ENCODE measurements around the gene SMCR8. TPM values are rescaled to one million over a fixed set of nuclear protein-coding genes. Genes with fewer than 3 reads are reported as not detected.
"Not testable (repeated sequence)": the region's sequence is repeated elsewhere in the genome, so short reads cannot be mapped to it uniquely, and the experiment has no call there.

SMCR8 gene, protein sequence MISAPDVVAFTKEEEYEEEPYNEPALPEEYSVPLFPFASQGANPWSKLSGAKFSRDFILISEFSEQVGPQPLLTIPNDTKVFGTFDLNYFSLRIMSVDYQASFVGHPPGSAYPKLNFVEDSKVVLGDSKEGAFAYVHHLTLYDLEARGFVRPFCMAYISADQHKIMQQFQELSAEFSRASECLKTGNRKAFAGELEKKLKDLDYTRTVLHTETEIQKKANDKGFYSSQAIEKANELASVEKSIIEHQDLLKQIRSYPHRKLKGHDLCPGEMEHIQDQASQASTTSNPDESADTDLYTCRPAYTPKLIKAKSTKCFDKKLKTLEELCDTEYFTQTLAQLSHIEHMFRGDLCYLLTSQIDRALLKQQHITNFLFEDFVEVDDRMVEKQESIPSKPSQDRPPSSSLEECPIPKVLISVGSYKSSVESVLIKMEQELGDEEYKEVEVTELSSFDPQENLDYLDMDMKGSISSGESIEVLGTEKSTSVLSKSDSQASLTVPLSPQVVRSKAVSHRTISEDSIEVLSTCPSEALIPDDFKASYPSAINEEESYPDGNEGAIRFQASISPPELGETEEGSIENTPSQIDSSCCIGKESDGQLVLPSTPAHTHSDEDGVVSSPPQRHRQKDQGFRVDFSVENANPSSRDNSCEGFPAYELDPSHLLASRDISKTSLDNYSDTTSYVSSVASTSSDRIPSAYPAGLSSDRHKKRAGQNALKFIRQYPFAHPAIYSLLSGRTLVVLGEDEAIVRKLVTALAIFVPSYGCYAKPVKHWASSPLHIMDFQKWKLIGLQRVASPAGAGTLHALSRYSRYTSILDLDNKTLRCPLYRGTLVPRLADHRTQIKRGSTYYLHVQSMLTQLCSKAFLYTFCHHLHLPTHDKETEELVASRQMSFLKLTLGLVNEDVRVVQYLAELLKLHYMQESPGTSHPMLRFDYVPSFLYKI
- polyA plus RNA-seq (ENCODE audit: insufficient read length): 7.6 TPM

DNA sequence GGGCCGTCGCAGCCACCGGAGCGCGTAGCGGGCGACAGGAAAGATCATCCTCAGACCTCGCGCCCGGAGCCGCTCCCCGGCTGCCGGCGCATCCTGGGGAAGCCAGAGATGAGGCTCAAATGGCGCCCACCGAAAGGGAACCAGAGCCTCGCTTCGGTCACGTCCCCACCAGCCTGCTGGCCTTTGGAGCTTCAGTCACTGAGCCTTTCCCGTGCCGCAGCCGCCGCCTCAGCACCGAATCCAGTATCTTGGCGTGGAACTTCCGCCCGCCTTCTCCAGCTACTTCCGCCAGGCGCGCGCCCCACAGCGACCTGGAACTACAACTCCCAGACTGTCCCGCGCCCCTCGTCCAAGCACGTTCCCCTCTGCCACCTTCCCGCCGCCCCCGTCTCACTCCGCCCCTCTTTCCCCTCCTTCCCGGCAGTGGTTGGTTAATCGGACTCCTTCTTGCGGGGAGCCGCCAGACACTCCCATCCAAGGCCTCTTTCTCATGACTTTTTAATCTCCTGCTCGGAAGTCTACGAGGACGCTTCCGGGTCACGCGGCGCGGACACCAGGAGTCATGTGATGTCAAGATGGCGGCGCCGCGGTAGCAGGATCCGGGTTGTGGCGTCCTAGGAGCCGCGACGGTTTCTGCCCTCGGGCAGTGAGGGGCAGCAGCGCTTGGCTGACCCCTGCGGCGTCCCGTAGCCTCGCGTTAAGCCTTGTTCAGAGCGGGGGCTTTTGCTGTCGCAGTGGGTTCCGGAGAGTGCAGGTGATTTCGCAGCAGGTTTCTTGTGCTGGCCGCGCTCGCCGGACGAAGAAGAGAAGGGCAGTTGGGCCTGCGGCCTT is at the start of gene SMCR8, which contains the start of gene TOP3A:
Gene SMCR8 (plus strand): TSS at position 563 of the 831 bp plus-strand sequence. CDS start 497 bp downstream, outside the sequence.
Gene TOP3A (minus strand): TSS at position 264 of the 831 bp plus-strand sequence. CDS start 216 bp downstream, at position 48.
- peak; percentile 96 for DNase-seq (ENCODE audit: low read depth)

DNA sequence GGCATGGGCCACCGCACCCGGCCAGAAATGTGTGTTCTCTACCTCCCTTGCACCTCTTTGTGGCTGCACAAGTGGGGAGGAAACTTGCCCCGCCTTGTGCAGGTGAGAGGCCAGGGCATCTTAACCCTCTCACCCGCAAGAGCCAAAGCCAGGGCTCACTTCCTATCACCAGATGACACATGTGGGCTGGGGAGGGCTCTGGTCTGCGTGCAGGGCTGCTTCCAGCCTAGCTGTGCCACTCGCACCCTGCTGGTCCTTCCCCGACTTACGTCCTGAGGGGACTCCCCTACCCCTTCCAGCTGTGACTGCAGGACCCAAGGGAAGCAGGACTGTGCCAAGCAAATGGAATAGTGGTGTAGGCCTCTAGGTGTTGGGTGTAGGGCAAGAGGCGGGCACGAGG is 47.7 kb upstream of the SMCR8 start:
- no peak for DNase-seq (ENCODE audit: low read depth)

DNA sequence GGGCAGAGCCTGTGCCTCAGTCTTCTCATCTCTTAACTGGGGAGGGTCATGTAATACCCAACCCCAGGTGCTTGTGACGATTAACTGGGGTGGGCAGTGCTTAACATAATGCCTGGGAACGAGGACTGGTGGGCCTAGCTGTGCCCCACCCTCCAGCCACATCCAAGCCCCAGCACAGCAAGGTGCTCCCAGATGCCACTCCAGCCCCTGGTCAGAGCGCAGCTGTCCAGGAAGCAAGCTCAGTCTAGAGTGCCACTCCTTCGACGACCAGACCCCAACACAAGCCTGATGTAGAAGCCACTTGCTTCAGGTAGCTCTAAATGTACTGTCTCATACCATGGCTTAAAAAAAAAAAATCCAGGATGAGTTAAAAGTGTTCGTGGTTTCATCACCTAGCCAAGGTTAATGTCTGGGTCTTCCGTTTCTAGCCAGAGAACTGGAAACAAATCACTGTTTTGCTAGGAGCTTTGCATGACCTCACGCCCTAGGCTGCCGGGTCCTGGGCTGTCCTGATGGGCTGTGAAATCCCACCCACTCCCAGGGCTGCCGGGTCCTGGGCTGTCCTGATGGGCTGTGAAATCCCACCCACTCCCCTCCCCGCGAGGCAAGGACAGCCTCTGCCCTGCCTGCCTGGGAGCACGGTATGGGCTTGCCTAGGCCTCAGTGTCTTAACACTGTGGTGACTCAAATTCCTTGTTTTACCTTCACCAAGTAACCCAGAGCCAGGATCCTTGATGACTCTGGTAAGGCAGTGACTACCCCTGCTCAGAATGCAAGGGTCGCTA is 47.0 kb upstream of the SMCR8 start:
- no peak for DNase-seq (ENCODE audit: low read depth)

DNA sequence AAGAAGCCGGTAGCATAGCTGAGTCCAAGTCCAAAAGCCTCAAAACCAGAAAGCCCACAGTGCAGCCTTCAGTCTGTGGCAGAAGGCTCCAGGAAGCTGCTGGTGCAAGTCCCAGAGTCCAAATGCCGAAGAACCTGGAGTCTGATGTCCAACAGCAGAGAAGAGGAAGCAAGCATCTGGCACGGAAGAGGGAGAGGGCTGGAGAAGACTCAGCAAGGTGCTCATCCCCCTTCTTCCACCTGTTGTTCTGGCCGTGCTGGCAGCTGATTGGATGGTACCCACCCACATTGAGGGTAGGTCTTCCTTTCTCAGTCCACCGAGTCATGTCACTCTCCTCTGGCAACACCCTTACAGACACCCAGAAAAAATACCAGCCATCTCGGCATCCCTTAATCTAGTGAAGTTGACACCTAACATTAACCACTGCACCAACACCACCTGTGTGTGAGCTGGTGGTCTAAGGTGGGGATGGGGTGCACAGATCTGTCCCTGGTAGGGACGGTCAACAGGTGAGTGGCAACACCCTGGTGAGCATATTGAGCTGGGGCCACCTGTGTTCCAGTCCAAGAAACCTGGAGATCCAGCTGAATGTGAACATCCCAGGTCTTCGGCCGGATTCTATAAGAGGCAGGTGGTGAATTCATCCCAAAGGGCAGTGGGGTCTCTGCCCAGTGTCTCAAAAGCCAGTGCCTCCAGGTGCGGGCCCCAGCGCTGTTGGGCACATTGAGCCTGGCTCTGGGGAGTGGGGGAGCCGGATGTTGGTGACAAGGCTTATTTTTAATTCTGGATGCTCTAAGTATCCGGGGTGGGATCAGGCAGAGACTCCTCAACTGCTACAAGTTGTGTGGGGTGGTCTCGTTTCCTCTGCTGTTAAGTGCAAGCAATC is 44.8 kb upstream of the SMCR8 start:
- DNase-seq (ENCODE audit: low read depth): no peak

DNA sequence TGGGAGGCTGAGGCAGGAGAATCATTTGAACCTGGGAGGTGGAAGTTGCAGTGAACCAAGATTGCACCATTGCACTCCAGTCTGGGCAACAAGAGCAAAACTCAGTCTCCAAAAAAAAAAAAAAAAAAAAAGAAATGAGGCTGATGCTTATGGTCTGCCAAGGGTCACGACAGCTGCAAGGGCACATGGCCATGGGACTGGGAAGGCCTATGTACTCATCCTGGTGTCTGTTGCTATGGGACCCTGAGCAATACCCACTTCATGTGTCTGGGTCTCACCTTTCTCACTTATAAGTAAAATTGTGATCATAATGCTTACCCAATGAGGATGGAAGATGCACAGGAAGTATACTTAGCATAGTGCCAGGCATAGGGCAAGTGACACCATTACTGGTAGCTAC is 38.0 kb upstream of the SMCR8 start:
- no peak for DNase-seq (ENCODE audit: low read depth)

DNA sequence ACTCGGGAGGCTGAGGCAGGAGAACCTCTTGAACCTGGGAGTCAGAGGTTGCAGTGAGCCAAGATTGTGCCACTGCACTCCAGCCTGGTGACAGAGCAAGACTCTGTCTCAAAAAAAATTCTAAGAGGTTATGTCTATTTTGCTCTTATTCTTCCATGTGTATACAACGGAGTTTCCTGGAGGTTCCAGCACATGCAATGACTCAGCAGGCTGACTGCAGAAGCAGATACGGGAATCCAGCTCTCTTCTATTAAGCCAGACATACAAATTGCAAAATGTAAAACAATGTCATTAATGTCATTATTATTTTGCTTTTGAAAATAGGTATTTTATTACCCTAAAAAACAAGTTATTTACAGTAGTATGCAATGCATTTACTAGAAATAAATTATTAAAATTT is 36.2 kb upstream of the SMCR8 start:
- no peak for DNase-seq (ENCODE audit: low read depth)

DNA sequence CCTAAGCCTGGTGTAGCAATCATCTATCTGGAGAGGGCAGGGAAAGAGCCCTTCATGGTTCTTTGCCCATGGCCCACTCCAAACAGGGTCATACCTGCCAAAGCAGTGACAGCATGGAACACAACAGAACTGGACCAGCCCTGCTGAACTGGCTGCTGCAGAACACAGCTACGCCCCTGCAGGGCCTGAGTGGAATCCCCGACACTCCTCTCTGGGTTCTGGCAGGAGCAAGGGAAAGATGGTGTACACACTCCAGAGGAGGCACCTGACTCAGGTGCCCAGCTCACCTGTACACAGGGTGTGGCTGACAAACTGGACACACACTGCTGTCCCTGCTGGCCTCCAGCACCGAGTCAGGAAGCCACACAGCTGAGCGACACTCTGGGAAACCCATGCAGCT is 34.8 kb upstream of the SMCR8 start:
- no peak for DNase-seq (ENCODE audit: low read depth)

DNA sequence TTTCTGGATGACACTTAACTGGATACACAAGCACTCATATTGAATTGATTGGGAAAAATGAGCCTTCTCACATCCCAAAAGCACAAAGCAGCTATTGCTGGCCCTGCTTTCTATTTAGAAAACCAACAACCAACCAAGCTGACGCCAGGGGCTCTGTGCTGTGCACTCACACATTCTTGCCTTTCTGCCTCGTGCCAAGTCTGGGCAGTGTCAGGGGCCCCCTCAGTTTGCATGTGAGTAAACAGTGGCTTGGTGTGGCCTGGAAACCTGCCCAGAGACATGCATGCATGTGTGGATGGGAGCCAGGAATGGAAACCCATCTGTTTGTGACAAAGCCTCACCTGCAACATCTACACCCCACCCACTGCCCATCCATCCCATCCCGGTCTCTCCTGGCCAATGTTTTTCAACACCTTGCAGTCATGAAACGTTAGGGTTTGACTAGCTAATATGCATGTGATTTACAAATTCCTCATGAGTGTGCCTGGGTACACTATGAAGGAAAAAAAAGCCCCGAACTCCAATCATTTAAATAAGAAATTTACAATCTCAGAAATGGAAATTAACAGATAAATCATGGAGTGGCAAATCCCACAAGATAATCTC is 34.2 kb upstream of the SMCR8 start:
- DNase-seq (ENCODE audit: low read depth): no peak

DNA sequence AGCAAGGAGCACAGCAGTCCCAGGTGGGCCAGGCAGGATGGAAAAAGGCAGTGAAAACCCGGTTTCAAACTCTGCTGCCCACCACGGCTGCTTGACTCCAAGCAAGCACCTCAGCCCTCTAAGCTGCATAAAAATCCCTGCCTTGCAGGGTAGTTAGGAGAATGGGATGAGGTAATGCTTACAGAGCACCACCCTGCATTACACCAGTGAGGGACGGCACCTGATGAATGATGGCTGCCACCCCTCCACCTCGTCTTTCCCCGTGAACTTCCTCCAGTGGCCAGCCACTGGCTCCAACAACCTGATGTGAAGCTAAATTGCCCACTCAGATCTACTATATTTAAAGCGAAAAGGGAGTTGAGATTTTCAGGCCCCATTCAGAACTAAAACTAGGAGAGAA is 33.3 kb upstream of the SMCR8 start:
- no peak for DNase-seq (ENCODE audit: low read depth)

DNA sequence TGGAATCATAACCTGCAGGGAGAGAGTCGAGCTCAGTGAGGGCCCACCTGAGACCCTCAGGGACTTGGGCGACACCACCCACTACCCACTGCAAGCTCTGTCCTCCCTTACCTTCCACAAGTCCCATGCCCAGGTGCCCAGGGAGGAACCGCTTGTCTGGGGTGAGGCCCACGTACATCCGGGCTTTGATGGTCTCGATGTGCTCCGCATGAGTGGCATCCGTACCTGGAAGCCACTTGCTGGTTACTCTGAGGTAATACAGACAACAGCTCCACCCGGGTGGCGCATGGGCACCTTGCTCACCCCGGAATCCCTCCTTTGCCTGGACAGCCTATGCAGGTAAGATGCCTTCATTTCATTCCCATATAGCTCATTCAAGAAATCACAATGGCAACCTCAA is 29.8 kb upstream of the SMCR8 start:
- DNase-seq (ENCODE audit: low read depth): no peak

DNA sequence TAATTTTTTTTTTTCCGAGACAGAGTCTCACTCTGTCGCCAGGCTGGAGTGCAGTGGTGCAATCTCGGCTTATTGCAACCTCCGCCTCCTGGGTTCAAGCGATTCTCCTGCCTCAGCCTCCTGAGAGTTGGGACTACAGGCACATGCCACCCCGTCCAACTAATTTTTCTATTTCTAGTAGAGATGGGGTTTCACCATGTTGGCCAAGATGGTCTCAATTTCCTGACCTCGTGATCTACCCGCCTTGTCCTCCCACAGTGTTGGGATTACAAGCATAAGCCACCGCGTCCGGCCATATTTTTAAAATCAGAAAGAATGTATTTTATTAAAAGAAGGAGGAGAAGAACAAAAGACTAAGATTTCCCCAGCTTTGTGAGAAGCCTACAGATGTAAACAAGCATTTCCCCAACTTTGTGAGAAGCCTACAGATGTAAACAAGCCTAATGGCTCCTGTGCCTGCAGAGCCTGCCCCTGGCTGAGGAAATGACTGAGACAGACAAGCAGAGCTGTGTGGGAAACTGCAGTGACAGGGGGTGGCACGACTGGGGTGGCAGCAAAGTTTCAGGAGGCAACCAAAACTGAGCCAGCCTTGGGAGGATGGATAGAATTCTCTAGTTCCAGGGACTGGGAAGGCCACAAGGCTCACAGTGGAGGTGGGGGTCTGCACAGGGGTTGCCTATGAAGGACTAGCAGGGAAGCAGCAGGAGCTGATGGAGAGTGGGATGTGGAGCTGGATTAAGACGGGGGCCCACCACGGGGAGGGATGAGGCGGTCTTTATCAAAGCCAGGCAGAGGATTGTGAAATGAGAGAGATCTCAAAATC is 23.2 kb upstream of the SMCR8 start:
- DNase-seq (ENCODE audit: low read depth): no peak

DNA sequence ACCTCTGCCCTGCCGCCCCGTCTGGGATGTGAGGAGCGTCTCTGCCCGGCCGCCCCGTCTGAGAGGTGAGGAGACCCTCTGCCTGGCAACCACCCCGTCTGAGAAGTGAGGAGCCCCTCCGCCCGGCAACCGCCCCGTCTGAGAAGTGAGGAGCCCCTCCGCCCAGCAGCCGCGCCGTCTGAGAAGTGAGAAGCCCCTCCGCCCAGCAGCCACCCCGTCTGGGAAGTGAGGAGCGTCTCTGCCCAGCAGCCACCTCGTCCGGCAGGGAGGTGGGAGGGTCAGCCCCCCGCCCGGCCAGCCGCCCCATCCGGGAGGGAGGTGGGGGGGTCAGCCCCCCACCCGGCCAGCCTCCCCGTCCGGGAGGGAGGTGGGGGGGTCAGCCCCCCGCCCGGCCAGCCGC is 17.0 kb upstream of the SMCR8 start:
- DNase-seq (ENCODE audit: low read depth): not testable (repeated sequence)

DNA sequence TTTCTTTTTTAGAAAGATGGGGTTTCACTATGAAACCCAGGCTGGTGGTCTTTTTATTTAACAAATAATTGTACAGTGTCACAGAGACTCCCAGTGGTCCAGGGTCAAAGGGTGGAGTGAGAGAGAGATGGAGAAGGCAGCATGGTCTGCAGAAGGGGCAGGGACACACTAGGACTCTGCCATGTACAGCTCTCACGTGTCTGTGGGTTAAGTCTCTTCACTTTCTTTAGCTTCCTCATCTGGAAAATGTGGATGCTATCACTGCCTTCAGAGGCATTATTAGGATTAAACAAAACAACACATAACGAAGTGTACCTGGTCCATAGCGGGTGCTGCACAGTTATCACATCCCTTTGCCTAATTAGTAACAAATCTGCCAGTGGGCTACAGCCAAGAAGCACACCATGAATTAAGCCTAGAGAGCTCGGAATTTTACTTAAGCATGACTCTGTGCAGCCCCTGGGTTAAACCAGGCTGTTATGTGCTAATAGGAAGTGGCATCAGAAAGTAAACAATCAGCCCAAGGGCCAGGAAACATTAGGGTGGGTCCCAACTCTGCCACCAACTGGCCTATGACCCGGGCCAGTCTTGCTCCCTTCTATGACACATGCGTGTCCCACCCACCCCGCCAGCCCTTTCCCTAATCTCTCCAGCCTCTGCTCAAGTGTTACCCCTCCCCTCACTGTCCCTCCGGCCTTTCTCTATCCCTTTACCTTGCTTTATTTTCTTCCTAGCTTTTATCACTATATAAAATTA is 14.2 kb upstream of the SMCR8 start:
- DNase-seq (ENCODE audit: low read depth): no peak

DNA sequence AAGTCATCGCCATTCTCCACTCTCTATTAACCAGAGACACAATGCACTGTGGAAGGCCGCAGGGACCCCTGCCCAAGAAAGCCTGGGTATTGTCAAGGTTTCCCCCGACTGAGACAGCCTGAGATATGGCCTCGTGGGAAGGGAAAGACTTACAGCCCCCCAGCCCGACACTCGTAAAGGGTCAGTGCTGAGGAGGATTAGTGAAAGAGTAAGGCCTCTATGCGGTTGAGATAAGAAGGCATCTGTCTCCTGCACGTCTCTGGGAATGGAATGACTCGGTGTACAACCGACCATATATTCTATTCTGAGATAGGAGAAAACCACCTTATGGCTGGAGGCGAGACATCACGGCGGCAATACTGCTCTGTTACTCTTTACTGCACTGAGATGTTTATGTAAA is 11.9 kb upstream of the SMCR8 start:
- DNase-seq (ENCODE audit: low read depth): not testable (repeated sequence)

DNA sequence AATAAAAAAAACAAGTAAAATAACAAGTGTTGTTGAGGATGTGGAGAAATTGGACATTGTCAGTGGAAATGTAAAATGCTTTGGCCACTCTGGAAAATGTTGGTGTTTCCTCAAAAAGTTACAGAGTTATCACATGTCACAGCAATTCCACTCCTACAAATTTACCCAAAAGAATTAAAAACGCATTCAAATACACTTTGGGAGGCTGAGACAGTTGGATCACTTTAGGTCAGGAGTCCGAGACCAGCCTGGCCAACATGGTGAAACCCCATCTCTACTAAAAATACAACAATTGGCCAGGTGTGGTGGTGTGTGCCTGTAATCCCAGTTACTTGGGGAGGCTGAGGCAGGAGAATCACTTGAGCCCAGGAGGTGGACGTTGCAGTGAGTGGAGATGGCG is 5.9 kb upstream of the SMCR8 start:
- no peak for DNase-seq (ENCODE audit: low read depth)

DNA sequence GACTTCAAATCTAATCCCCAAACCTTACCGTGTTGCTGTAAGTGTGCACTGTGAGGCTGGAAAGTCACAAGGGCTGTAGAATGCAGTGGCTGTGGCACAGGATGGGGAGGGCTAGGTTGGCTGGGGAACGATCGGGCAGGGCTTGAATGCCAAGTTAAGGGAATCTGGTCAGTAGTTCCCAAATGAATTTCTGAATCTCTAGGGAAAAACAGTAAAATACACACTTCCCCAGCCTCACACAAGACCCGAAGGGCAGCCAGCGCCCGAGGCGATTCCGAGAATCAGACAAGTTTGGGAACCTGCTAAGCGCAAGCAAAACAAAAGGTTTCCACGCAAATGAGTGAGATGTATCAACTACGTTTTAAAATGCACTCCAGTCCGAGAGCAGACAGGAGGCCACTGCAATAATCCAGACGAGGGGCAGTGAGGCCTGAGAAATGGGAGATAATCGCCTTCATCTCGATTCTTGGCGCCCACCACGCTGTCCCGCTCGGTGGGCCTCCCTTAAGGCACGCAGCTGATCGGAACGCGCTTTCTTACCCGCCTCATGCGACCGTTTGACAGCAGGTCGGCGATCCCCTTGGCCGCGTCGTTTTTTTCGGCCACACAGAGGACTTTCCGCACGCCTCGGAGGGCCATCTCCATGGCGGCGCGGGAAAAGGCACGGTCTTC is 898 bp upstream of the SMCR8 start:
- no peak for DNase-seq (ENCODE audit: low read depth)

DNA sequence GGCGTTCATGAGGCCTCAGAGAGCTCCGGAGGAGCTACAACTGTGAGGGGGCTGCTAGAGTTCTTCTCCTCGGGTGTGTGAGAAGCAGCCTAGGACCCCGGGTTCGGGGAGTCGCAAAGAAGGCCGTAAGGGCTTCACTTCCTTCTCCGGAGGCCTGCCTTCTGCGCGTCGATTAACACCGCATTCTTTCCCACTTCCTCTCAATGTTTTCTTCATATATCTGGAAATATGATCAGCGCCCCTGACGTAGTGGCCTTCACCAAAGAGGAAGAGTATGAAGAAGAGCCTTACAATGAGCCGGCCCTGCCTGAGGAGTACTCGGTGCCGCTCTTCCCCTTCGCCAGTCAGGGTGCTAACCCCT is 449 bp downstream of the SMCR8 start:
- no peak for DNase-seq (ENCODE audit: low read depth)
